OCI-LY7 (cell line): ENCODE data around the gene CHL1. TPM values are rescaled to one million over a fixed set of nuclear protein-coding genes. Genes with fewer than 3 reads are reported as not detected.

Experiments
- BruUV-seq: library from RNA; stranded (reverse); fragments of 400-500 nt; replicated peaks from 2 replicates; lab custom pipeline; 2021; lab: Mats Ljungman, UMichigan
- CTCF ChIA-PET: fragments of 300-600 bp; sonication (Branson Sonifier 250); formaldehyde crosslinking; loops from one replicate; lab custom pipeline; 2022; ENCODE audit warnings: antibody characterized with exemption; ENCODE audit not compliant: unreplicated experiment; lab: Charles Lee
- POLR2A ChIA-PET: fragments of 300-600 bp; sonication (Branson Sonifier 250); formaldehyde crosslinking; loops from one replicate; lab custom pipeline; 2022; ENCODE audit warnings: antibody characterized with exemption; lab: Charles Lee
- DNase-seq: peaks from one replicate; pipeline ENCODE4 v3.0.0-alpha.2; 2015; ENCODE audit warnings: low spot score
- H2AFZ ChIP-seq: fragments of 200-600 bp; sonication (generic), shearing (Covaris generic); 2 replicates; pipeline ENCODE4 v1.6.1; 2014; ENCODE audit warnings: mild to moderate bottlenecking, antibody characterized with exemption, low read length, moderate library complexity
- H3K27ac ChIP-seq: fragments of 200-600 bp; sonication (generic); 2 replicates; pipeline ENCODE4 v1.5.1; 2014; ENCODE audit warnings: mixed run types, low read depth, mild to moderate bottlenecking, moderate library complexity, low read length, inconsistent platforms; ENCODE audit not compliant: poor library complexity, severe bottlenecking
- H3K36me3 ChIP-seq: fragments of 200-600 bp; sonication (generic); 2 replicates; pipeline ENCODE4 v1.6.1; 2014; ENCODE audit warnings: mild to moderate bottlenecking, antibody characterized with exemption, low read length, moderate library complexity, mixed read lengths; ENCODE audit not compliant: insufficient read depth
- H3K4me1 ChIP-seq: fragments of 200-600 bp; sonication (generic); 2 replicates; pipeline ENCODE4 v1.5.1; 2014; ENCODE audit warnings: mild to moderate bottlenecking, low read length; ENCODE audit not compliant: insufficient read depth, poor library complexity, severe bottlenecking
- H3K4me2 ChIP-seq: fragments of 200-600 bp; sonication (generic); 2 replicates; pipeline ENCODE4 v1.6.1; 2014; ENCODE audit warnings: mild to moderate bottlenecking, low read length
- H3K4me3 ChIP-seq: fragments of 200-600 bp; sonication (generic); 2 replicates; pipeline ENCODE4 v1.5.1; 2014; ENCODE audit warnings: mild to moderate bottlenecking, low read depth, low read length; ENCODE audit not compliant: poor library complexity, severe bottlenecking
- H3K79me2 ChIP-seq: fragments of 200-600 bp; sonication (generic); 2 replicates; pipeline ENCODE4 v1.6.1; 2016; ENCODE audit warnings: low read depth, mild to moderate bottlenecking, low read length, moderate library complexity, mixed read lengths; ENCODE audit not compliant: insufficient read depth
- H3K9me2 ChIP-seq: fragments of 200-600 bp; sonication (generic); 2 replicates; pipeline ENCODE4 v1.6.1; 2016; ENCODE audit warnings: mild to moderate bottlenecking, low read length, mixed read lengths; ENCODE audit not compliant: insufficient read depth
- H3K9me3 ChIP-seq: fragments of 200-600 bp; sonication (generic); 2 replicates; pipeline ENCODE4 v1.6.1; 2014; ENCODE audit warnings: mild to moderate bottlenecking, mixed run types, low read length, mixed read lengths
- H4K20me1 ChIP-seq: fragments of 200-600 bp; sonication (generic); 2 replicates; pipeline ENCODE4 v1.6.1; 2014; ENCODE audit warnings: mild to moderate bottlenecking, antibody characterized with exemption, low read length, moderate library complexity, mixed read lengths; ENCODE audit not compliant: insufficient read depth
- EZH2phosphoT487 ChIP-seq: fragments of 200-600 bp; sonication (generic); IDR thresholded peaks from 2 replicates; pipeline ENCODE4 v1.6.1; 2018; ENCODE audit warnings: low read depth, borderline replicate concordance, mild to moderate bottlenecking, mixed run types, antibody characterized with exemption, low read length, moderate library complexity, mixed read lengths
- intact Hi-C: fragments of 100-400 bp; cut with micrococcal nuclease; formaldehyde crosslinking; loops from one replicate; pipeline ENCODE4 v1.10.0; 2022; ENCODE audit not compliant: unreplicated experiment
- total RNA-seq, 2 experiments: library from RNA; depleted of rRNA in 1 of 2; stranded (reverse); fragments of >200 nt in 1 of 2; shearing (Covaris generic) in 1 of 2; gene quantifications; 2 replicates each; pipeline ENCODE4 v1.2.3, GENCODE V29; 2014 to 2022
- TF ChIP-seq, protein P1 (sequence below): fragments of 200-600 bp; sonication (generic); conservative IDR thresholded peaks from 2 replicates; pipeline ENCODE4 v1.5.1; 2014; ENCODE audit warnings: mild to moderate bottlenecking, antibody characterized with exemption, low read length, moderate library complexity, mixed read lengths

The CHL1 gene
- total RNA-seq, 2 experiments from 2014 or later: 0.51 TPM; not detected in 1

DNA sequence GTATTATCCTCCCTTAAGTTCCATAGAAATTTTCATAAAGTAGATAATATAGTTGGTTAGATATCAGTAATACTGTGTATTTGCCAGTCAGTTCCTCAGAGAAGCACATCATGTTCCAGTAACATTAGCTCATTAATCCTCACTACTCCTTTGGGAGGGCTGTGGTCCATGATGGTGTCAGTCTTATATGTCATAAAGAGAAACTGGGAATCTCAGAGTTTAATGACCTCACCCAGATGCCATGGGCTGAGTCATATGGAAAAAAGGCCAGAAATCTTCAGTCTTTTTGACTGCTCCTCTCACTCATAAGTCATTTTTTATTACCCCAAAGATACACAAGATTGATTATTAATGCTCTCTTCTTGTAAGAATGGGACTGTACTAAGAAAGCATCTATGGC lies 188.6 kb downstream of the CHL1 start:
- no TSS peak for BruUV-seq
- Histone ChIP-seq H3K79me2 (no peaks in the 10 kb centered on the region), H3K4me2 (no peak overlapping the region), H2AFZ (no peak overlapping the region), H3K4me1 (no peaks in the 10 kb centered on the region), H3K4me3 (no peak overlapping the region), H4K20me1 (no peaks in the 10 kb centered on the region), H3K27ac (no peak overlapping the region), H3K9me2 (no peaks in the 10 kb centered on the region), H3K36me3 (no peaks in the 10 kb centered on the region), H3K9me3 (no peaks in the 10 kb centered on the region)
- ChIA-PET CTCF (no interaction called here), POLR2A (no interaction called here)
- no peak for DNase-seq
- intact Hi-C loops: no loop called here
- TF ChIP-seq, protein P1, sequence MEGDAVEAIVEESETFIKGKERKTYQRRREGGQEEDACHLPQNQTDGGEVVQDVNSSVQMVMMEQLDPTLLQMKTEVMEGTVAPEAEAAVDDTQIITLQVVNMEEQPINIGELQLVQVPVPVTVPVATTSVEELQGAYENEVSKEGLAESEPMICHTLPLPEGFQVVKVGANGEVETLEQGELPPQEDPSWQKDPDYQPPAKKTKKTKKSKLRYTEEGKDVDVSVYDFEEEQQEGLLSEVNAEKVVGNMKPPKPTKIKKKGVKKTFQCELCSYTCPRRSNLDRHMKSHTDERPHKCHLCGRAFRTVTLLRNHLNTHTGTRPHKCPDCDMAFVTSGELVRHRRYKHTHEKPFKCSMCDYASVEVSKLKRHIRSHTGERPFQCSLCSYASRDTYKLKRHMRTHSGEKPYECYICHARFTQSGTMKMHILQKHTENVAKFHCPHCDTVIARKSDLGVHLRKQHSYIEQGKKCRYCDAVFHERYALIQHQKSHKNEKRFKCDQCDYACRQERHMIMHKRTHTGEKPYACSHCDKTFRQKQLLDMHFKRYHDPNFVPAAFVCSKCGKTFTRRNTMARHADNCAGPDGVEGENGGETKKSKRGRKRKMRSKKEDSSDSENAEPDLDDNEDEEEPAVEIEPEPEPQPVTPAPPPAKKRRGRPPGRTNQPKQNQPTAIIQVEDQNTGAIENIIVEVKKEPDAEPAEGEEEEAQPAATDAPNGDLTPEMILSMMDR: no peak
- TF ChIP-seq EZH2phosphoT487: no peak

DNA sequence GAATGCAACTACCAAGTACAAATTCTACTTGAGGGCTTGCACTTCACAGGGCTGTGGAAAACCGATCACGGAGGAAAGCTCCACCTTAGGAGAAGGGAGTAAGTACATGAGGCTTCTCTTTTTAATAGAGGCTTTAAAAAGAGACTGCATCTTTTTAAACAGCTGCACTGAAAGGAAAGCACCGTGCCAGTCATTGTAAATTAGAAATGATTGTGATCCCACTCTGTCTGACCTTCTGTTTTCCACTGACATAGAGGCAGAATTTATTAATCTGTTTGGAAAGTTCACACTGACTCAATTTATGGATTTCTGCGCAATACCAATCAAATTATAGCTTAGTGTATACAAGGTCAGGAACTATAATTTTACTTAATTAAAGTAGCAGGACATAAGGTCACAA lies 198.2 kb downstream of the CHL1 start:
- Histone ChIP-seq H3K4me2 (no peak overlapping the region), H3K36me3 (no peaks in the 10 kb centered on the region), H3K4me1 (no peaks in the 10 kb centered on the region), H3K4me3 (no peak overlapping the region), H3K9me3 (no peaks in the 10 kb centered on the region), H3K27ac (no peak overlapping the region), H3K9me2 (no peaks in the 10 kb centered on the region), H3K79me2 (no peaks in the 10 kb centered on the region), H4K20me1 (no peaks in the 10 kb centered on the region), H2AFZ (no peak overlapping the region)
- no TSS peak for BruUV-seq
- ChIA-PET POLR2A (interaction anchor here (1.1 to 2.5 kb wide), 2 partner anchors 8 to 71 kb away, joined by 4 to 11 read pairs; no protein-coding TSS in a partner anchor), CTCF (no interaction called here)
- intact Hi-C loops: no loop called here
- DNase-seq: no peak
- TF ChIP-seq, protein P1: no peak
- no peak for TF ChIP-seq EZH2phosphoT487

DNA sequence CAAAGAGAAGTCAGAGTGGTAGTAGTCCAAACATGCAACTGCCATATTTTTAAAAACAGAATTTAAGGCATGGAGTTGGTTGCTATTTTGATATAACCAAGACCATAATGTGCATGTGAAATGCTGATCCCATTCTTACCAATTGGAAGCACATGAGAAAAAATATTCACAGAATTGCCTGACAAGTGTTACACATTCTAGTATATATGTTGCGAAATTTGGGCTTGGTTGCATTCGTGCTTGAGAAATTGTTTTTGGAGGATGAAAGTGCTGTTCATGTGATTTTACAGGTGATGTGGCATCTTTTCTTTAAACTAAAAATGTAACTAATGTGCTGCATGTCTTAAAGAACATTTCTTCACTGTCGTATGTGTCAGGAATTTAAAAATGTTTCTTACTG lies 199.7 kb downstream of the CHL1 start:
- CTCF ChIA-PET: no interaction called here
- intact Hi-C loops: no loop called here
- Histone ChIP-seq H3K4me3 (no peak overlapping the region), H3K4me2 (no peak overlapping the region), H4K20me1 (no peaks in the 10 kb centered on the region), H3K27ac (no peak overlapping the region), H3K79me2 (no peaks in the 10 kb centered on the region), H2AFZ (no peak overlapping the region), H3K9me3 (no peaks in the 10 kb centered on the region), H3K36me3 (no peaks in the 10 kb centered on the region), H3K9me2 (no peaks in the 10 kb centered on the region), H3K4me1 (no peaks in the 10 kb centered on the region)
- TF ChIP-seq, protein P1: no peak
- TF ChIP-seq EZH2phosphoT487: no peak
- POLR2A ChIA-PET: no interaction called here
- no peak for DNase-seq
- BruUV-seq: no TSS peak
